A549 (cell line): ENCODE measurements around the gene ZNF48.

Experiments
- CHD2 ChIP-seq: fragments of 150-350 bp; IDR thresholded peaks from 2 replicates; pipeline ENCODE4 v1.6.1; 2014; ENCODE audit warnings: low read length; ENCODE audit not compliant: partially characterized antibody
- EHMT2 ChIP-seq: fragments of 200-600 bp; sonication (generic); IDR thresholded peaks from 2 replicates; pipeline ENCODE4 v1.6.1; 2016; ENCODE audit warnings: antibody characterized with exemption, low read depth, mild to moderate bottlenecking, moderate library complexity
- MAZ ChIP-seq: fragments of 150-350 bp; IDR thresholded peaks from 2 replicates; pipeline ENCODE4 v1.6.1; 2014; ENCODE audit warnings: antibody characterized with exemption, low read depth, low read length, borderline replicate concordance
- MYC ChIP-seq: IDR thresholded peaks from 2 replicates; pipeline ENCODE4 v1.6.1; 2012; ENCODE audit warnings: mild to moderate bottlenecking, inconsistent platforms, low read length, improper control_type of control experiment, borderline replicate concordance
- POLR2A ChIP-seq: IDR thresholded peaks from 2 replicates; pipeline ENCODE4 v1.6.1; 2012; ENCODE audit warnings: mild to moderate bottlenecking, low read length
- RAD21 ChIP-seq, 2 experiments: fragments of >200 bp in 1 of 2; sonication (Bioruptor Twin) in 1 of 2; formaldehyde crosslinking in 1 of 2; IDR thresholded peaks in 1 of 2; conservative IDR thresholded peaks in 1 of 2; 2 replicates in 1 of 2; 3 replicates in 1 of 2; pipeline ENCODE4 v1.6.1; 2012 to 2018; ENCODE audit warnings: inconsistent platforms in 1 of 2
- SMC3 ChIP-seq: fragments of >200 bp; sonication (Bioruptor Twin); formaldehyde crosslinking; IDR thresholded peaks from 3 replicates; pipeline ENCODE4 v1.6.1; 2018; ENCODE audit warnings: inconsistent platforms
- SREBF2 ChIP-seq: fragments of 450-650 bp; IDR thresholded peaks from 2 replicates; pipeline ENCODE4 v1.6.1; 2014; ENCODE audit warnings: mild to moderate bottlenecking, moderate library complexity
- TF ChIP-seq, protein P1 (sequence below): fragments of >200 bp; sonication (Bioruptor Twin); formaldehyde crosslinking; IDR thresholded peaks from 3 replicates; pipeline ENCODE4 v1.5.1; 2016
- TF ChIP-seq, protein P2 (sequence below): IDR thresholded peaks from 2 replicates; pipeline ENCODE4 v1.6.1; 2012
- TF ChIP-seq, protein P3 (sequence below): fragments of 200-600 bp; sonication (generic); IDR thresholded peaks from 2 replicates; pipeline ENCODE4 v1.6.1; 2016; ENCODE audit warnings: antibody characterized with exemption, mild to moderate bottlenecking, moderate library complexity

- TF ChIP-seq, protein P1, sequence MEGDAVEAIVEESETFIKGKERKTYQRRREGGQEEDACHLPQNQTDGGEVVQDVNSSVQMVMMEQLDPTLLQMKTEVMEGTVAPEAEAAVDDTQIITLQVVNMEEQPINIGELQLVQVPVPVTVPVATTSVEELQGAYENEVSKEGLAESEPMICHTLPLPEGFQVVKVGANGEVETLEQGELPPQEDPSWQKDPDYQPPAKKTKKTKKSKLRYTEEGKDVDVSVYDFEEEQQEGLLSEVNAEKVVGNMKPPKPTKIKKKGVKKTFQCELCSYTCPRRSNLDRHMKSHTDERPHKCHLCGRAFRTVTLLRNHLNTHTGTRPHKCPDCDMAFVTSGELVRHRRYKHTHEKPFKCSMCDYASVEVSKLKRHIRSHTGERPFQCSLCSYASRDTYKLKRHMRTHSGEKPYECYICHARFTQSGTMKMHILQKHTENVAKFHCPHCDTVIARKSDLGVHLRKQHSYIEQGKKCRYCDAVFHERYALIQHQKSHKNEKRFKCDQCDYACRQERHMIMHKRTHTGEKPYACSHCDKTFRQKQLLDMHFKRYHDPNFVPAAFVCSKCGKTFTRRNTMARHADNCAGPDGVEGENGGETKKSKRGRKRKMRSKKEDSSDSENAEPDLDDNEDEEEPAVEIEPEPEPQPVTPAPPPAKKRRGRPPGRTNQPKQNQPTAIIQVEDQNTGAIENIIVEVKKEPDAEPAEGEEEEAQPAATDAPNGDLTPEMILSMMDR, result no peak
- no peak for TF ChIP-seq MAZ
- no peak for TF ChIP-seq CHD2
- TF ChIP-seq, protein P2, sequence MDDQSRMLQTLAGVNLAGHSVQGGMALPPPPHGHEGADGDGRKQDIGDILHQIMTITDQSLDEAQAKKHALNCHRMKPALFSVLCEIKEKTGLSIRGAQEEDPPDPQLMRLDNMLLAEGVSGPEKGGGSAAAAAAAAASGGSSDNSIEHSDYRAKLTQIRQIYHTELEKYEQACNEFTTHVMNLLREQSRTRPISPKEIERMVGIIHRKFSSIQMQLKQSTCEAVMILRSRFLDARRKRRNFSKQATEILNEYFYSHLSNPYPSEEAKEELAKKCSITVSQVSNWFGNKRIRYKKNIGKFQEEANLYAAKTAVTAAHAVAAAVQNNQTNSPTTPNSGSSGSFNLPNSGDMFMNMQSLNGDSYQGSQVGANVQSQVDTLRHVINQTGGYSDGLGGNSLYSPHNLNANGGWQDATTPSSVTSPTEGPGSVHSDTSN, result no peak
- TF ChIP-seq, protein P3, sequence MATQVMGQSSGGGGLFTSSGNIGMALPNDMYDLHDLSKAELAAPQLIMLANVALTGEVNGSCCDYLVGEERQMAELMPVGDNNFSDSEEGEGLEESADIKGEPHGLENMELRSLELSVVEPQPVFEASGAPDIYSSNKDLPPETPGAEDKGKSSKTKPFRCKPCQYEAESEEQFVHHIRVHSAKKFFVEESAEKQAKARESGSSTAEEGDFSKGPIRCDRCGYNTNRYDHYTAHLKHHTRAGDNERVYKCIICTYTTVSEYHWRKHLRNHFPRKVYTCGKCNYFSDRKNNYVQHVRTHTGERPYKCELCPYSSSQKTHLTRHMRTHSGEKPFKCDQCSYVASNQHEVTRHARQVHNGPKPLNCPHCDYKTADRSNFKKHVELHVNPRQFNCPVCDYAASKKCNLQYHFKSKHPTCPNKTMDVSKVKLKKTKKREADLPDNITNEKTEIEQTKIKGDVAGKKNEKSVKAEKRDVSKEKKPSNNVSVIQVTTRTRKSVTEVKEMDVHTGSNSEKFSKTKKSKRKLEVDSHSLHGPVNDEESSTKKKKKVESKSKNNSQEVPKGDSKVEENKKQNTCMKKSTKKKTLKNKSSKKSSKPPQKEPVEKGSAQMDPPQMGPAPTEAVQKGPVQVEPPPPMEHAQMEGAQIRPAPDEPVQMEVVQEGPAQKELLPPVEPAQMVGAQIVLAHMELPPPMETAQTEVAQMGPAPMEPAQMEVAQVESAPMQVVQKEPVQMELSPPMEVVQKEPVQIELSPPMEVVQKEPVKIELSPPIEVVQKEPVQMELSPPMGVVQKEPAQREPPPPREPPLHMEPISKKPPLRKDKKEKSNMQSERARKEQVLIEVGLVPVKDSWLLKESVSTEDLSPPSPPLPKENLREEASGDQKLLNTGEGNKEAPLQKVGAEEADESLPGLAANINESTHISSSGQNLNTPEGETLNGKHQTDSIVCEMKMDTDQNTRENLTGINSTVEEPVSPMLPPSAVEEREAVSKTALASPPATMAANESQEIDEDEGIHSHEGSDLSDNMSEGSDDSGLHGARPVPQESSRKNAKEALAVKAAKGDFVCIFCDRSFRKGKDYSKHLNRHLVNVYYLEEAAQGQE, result no peak
- TF ChIP-seq SREBF2, result no peak
- no peak for TF ChIP-seq POLR2A
- no peak for TF ChIP-seq RAD21 (conservative IDR thresholded peaks at IDR 0.05 in 1 of 2, IDR thresholded peaks at IDR 0.05 in 1 of 2)
- no peak for TF ChIP-seq SMC3
- no peak for TF ChIP-seq MYC
- no peak for TF ChIP-seq EHMT2
Observed at GRCh38 chr16:30374538-30374937, 20.7 kb upstream of the ZNF48 start, which contains the start of gene MYL11.
